Epithelial cell of prostate (primary cell): Measurements from ENCODE around the gene SCN2A.
"Not testable (repeated sequence)": the region's sequence is repeated elsewhere in the genome, so short reads cannot be mapped to it uniquely, and the experiment has no call there.

ENCODE experiments used
- DNase-seq: peaks from one replicate; pipeline ENCODE4 v3.0.0-alpha.2; 2011; ENCODE audit warnings: low read depth, low spot score
- H3K27ac ChIP-seq: fragments of 450-650 bp; 2 replicates; pipeline ENCODE4 v1.5.1; 2017; ENCODE audit warnings: mild to moderate bottlenecking

Gene SCN2A

DNA sequence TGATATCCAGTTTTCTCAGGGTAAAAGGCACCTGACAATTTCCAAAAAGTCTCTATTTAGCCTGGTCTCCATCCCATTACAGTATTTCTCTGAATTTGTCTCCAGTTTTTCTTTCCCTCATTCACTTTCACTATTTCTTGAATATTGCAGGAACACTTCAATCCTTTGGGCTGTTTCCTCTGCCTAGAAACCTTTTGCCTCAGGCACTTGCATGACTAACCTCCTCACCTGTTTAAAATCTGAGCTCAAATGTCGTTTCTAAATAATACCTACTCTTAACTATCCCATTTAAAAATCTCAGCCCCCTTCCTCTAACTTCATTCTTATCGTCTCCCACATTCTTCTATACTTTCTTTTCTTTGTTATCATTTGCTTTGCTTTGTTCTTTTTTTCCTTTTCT, 9.0 kb downstream of the SCN2A start:
- DNase-seq, result no peak

DNA sequence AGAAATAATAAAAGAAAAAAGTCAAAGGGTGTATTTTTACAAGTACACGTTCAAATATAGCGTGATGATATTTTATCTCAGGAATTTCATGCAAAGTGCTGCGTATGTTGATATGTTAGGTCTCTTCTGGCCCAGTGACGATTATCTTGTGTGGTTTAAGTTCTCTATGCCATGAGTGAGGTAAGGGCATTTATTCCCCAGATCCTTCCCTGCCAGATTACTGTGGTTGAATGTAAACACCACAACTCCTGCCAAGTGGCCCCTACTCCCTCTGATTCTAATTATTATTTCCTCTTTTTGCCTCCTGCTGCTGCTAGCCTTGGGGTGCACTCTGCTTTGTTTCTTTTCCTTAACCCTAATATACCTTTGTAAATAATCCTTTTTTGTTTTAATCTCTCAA, 12.2 kb downstream of the SCN2A start:
- DNase-seq, result no peak

More for the DNA sequence above, 9.0 kb downstream of the SCN2A start:
- H3K27ac ChIP-seq, result no peak overlapping the region

DNA sequence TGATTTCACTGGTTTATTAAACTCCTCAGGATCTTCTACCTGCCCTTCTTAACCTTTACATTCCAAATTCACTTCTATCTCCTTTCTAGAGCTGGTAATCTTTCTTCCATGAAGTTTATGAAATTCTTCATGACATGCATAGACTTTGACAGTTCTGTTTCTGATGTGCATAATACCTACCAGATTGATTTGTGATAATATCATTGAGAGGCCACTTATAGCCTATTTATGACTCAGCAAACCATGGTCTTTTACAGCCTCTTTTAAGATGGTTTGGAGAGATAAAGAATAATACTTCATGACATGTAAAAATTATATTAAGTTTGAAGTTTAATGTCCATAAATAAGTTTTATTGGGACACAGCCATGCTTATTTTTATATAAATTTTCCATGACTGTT, 14.0 kb downstream of the SCN2A start:
- no peak for DNase-seq
- H3K27ac ChIP-seq, result no peak overlapping the region

More for the DNA sequence above, 12.2 kb downstream of the SCN2A start:
- H3K27ac ChIP-seq, result no peak overlapping the region

DNA sequence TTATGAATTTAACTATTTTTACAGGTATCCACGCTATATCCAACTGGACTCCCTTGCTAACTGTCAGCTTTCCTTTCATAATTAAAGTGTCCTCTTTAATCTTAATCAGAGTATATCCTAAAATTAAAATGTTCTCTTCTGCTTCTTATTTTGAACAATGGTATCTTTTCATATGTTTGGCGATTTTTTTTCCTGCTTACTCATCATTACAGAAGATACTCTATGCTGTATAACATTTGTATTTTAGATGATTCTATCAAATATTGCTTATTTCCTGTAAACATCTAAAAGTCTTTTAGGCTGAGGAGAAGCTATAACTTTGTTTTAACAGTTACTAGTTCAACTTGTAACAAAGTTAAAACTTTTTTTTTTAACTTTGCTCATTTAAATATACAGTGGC, 17.4 kb downstream of the SCN2A start:
- DNase-seq, result no peak
- H3K27ac ChIP-seq, result no peak overlapping the region

DNA sequence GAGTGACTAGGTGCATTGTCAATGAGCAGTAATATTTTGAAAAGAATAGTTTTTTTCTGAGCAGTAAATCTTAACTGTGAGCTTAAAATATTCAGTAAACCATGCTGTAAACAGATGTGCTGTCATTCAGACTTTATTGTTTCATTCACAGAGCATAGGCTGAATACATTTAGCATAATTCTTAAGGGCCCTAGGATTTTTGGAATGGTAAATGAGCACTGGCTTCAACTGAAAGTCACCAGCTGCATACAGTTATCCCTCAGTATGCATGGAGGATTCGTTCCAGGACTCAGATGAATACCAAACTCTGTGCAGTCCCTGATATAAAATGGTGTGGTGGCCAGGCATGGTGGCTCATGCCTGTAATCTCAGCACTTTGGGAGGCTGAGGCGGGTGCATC, 21.1 kb downstream of the SCN2A start:
- DNase-seq, result not testable (repeated sequence)

DNA sequence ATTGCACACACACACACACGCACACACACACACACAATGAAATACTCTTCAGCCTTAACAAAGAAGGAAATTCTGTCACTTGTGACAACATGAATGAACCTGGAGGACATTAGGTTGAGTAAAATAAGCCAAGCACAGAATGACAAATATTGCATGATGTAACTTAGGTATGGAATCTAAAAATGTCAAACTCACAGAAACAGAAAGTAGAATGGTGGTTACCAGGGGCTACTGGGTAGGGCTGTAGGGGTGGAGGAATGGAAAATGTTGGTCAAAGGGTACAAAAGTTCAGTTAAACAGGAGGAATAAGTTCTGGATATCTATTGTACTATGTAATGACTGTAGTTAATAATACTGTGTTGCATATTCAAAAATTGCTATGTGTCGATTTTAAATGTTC, 29.5 kb downstream of the SCN2A start:
- H3K27ac ChIP-seq, result no peak overlapping the region
- no peak for DNase-seq

More for the DNA sequence above, 21.1 kb downstream of the SCN2A start:
- H3K27ac ChIP-seq, result not testable (repeated sequence)

DNA sequence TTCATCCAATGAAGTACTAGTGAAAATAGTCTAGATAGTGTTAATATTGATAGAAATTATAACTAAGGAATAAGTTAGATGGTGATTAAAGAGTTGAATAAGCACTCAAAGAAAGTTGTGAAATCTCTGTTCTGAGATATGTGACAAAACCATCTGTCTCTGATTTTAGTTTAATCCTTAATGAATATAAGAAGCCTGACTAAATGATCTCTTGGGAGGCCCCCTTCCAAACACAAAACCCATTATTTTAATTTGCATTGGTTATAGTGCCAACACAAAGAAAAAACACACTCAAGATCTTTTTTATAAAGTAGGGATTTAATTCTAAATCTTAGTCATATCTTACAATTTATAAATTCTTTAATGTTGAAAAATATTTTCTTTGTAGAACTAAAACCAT, 34.0 kb downstream of the SCN2A start:
- no peak for DNase-seq
- no peak overlapping the region for H3K27ac ChIP-seq

DNA sequence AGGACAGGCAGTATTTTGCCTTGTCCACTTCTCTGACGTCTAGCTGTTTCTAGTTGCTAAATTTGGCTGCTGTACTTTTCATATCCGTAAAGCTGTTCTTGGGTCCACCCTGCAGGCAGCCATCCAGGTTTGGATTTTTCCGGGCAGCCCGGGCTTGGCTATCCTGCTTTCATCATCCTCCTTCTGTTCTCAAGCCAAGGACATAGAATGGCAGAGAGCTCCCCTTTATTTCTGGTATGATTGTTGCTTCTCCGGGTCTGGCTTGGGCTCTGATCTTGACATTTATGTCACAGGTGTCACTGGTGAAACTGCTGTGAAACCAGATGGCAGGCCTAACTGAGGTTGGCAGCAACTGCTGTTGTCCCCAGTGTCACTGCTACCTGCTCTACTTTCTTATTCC, 35.5 kb downstream of the SCN2A start:
- H3K27ac ChIP-seq, result no peak overlapping the region
- no peak for DNase-seq

DNA sequence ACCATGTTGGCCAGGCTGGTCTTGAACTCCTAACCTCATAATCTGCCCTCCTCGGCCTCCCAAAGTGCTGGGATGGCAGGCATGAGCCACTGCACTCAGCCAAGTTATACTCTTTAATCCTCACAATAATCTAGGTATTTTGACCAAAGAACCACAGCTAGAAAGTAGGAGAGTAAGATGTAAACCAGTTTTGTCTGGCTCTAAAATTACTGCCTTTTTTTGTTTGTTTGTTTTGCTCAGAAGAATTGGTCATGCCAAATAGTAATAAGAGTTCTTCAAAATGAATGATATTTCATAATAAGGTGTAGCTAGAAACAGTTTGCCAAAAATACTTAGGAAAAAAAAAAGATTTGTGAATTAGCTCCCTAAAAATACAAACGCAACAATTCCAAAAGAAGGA, 36.7 kb downstream of the SCN2A start:
- H3K27ac ChIP-seq, result no peak overlapping the region
- DNase-seq, result no peak

DNA sequence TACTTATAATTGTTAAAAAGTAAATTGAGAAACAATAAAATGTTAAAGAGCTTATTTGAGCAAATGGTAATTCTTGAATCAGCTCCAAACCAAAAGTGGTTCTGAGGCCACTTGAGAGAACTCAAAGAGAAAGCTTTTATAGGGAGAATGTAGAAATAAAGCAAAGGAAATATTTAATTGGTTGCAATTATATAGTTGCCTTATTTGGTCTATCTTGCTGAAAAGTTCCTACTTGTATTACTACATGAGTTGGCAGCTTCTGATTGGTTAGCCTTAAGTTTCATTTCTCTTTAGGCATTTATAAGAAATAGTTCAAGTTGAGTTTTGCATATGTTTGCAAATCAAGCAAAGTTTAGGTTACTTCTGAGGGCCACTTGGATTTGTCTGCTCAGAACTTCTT, 38.1 kb downstream of the SCN2A start:
- no peak for DNase-seq
- H3K27ac ChIP-seq, result no peak overlapping the region

DNA sequence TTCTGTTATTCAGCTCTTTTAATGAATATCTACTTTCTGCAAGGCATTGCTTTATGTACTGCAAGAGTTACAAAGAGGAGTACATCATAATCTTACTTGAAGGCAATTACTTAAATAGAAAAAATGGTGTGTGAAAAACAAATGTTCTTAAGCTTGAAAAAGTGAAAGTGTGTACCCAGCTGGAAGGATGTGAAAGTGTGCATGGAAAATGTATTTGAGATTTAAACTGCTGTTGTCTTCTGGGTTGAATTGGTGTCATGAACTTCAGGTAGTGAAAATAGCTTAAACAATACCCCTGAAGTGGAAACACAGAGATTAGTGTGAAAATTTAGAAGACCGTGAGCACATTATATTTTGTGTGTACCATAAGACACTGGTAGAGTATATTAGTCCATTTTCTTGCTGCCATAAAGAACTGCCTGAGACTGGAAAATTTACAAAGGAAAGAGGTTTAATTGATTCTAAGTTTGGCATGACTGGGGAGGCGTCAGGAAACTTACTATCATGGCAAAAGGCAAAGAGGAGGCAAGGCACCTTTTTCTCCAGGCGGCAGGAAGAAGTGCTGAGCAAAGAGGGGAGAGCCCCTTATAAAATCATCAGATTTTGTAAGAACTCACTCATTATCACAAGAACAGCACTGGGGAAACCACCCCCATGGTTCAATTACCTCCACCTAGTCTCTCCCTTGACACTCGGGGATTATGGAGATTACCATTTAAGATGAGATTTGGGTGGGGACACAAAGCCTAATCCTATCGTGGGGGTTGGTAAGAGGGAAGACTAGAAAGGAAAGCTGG, 38.8 kb downstream of the SCN2A start:
- no peak for DNase-seq
- no peak overlapping the region for H3K27ac ChIP-seq

DNA sequence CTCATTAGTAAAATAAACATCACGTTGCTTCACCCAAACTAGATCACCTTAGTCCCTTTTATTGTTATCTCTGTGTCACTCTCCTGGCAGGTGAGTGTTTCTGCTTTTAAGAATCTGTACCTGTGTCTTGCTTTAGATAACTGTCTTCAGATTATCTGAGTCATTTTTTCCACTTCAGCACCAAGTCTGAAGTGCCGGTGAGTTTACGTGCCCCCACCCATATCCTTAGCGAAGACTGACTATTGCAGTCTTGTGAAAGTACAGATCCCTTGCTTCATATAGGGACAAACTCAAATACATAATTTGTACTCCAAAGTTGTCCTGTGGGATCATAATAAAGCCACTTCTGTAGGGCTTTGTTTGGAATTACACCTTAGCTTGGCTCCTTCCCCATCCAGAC, 41.1 kb downstream of the SCN2A start:
- no peak for DNase-seq
- no peak overlapping the region for H3K27ac ChIP-seq

DNA sequence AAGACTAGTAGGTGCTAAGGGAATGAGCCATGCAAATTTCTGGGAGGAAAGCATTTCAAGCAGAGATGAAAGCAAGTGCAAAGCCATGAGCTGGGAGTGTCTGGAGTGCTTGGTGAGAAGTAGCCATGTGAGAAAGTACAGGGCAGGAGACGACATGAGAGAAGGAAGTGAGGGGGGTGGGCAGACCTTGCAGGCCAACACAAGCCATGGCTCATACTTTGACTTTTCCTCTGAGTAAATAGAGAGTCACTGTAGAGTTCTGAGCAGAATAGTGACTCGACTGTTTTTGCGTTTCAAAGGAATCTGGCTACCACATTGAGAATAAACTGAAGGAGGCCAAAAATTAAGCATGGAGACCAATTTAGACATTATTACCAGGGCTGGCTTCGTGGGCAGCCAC, 42.2 kb downstream of the SCN2A start:
- peak; percentile 18 for DNase-seq

DNA sequence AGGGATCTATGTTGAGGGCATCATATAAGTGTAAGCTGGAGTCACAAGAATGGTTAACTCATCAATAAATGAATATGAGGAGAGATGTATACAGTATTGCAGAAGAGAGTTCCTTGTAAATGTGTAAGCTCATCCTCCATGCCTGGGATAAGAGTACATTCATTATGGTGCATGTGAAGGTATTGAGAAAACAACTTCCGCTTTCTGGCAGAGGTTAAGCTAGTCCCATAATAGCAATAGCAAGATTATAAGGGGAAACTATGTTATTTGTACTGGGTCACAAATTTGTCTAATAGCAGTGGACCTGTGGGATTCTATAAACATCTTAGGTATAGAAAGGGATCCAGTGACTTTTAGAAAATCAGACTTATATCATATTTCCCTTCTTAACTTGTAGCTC, 44.1 kb downstream of the SCN2A start:
- no peak for DNase-seq
- no peak overlapping the region for H3K27ac ChIP-seq

More for the DNA sequence above, 42.2 kb downstream of the SCN2A start:
- peak overlapping the region; percentile 10 for H3K27ac ChIP-seq

DNA sequence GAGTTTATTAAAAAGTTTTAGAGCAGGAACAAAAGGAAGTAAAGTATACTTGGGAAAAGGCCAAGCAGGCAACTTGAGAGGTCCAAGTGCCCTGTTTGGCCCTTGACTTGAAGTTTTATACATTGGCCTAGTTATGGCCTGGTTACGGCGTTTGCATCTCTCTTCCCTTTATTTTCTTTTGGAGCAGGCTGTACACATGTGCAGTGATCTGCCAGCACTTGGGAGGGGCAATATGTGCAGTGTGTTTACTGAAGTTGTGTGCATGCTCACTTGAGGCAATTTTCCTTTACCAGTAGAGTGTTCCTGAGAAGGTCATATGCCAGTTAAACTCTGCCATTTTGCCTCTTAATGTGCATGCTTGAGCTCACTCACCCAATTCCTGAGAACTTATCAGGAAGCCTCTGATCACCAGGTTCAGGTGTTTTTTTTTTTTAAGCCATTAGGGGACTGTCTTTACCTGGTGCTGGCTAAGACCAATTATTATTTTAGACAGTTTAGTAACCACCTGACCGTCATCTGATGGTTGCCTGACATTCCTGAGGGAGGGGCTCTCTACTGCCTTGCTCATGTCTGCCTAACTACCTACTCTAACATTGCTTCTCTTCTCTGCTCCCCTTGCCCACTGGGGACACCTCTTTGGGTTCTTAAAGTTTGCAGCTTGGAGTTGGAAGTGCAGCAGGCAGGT, 48.0 kb downstream of the SCN2A start:
- no peak for DNase-seq
- H3K27ac ChIP-seq, result no peak overlapping the region

DNA sequence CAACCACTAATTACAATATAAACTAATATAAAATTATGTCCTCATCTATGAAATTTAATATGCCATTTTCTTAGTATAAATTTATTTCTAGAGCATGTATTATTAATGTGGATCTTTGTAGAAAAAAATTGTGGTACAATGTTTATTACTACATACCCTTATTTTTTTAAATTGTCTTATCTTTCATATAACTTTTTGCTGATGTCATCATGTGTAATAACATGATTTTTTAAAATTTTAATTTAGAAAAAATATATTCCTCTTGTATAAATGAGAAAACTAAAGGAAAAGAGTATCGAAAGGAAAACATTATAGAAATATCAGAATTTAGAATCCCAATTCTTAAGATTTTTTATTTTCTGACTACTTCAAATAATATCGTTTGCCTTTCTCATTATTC, 49.9 kb downstream of the SCN2A start:
- H3K27ac ChIP-seq, result no peak overlapping the region
- no peak for DNase-seq

DNA sequence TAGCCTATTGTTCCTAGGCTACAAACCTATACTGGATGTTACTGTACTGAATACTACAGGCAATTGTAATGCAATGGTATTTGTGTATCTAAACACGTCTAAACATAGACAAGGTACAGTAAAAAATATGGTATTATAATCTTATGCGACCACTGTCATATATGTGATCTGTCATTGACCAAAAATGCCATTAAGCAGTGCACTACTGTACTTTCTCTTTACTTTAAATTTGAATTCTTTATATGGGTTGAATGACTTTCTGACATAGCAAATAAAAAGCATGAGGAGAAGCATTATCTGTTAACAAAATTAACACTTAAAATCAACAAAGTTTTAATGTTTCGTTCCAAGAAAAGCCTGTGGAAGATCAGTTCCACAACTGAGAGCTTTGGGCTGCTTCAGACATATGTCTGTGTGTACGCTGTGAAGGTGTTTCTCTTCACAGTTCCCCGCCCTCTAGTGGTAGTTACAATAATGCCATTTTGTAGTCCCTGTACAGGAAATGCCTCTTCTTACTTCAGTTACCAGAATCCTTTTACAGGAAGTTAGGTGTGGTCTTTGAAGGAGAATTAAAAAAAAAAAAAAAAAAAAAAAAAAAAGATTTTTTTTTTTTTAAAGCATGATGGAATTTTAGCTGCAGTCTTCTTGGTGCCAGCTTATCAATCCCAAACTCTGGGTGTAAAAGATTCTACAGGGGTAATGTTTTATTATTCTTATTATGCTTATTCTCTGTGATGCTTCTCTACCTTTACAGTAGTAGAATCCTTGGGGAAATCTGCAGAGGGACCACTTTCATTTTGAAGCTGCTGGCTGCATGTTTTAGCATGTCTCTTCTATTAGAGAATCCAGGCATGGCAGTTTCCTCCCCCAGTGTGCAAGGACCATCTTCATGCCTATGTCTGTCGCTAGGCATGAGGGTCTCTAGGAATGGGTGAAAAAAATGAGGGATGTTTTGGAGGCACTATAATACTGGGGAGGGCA, 54.5 kb downstream of the SCN2A start:
- DNase-seq, result peak; percentile 55
- H3K27ac ChIP-seq, result no peak overlapping the region

DNA sequence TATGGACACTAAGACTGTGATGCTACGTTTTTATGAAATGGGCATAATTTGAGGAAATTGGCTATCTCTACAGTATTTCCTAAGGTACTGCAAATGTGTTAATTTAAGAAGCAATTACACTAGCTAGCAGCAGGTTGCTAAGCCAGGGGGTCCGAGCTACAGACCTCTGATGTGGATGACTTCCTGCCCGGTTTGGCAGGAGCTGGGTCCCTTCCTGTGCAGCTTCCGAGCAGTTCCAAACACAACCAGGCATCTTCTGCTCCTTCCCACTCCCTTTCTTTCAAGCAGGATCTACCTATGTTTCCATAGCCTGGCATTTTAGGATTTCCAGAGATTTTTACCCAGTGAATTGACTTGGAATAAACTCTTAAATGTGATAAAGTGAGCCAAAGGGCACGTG, 55.7 kb downstream of the SCN2A start:
- no peak for DNase-seq
- no peak overlapping the region for H3K27ac ChIP-seq

DNA sequence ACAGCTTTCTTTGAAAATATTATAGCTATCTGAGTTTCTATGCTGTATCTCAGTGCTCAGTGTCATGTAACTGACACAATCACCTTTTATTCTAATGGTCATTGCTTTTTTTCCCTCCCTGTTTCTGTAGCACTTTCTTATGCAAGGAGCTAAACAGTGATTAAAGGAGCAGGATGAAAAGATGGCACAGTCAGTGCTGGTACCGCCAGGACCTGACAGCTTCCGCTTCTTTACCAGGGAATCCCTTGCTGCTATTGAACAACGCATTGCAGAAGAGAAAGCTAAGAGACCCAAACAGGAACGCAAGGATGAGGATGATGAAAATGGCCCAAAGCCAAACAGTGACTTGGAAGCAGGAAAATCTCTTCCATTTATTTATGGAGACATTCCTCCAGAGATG, 56.4 kb downstream of the SCN2A start:
- DNase-seq, result no peak
- H3K27ac ChIP-seq, result no peak overlapping the region

DNA sequence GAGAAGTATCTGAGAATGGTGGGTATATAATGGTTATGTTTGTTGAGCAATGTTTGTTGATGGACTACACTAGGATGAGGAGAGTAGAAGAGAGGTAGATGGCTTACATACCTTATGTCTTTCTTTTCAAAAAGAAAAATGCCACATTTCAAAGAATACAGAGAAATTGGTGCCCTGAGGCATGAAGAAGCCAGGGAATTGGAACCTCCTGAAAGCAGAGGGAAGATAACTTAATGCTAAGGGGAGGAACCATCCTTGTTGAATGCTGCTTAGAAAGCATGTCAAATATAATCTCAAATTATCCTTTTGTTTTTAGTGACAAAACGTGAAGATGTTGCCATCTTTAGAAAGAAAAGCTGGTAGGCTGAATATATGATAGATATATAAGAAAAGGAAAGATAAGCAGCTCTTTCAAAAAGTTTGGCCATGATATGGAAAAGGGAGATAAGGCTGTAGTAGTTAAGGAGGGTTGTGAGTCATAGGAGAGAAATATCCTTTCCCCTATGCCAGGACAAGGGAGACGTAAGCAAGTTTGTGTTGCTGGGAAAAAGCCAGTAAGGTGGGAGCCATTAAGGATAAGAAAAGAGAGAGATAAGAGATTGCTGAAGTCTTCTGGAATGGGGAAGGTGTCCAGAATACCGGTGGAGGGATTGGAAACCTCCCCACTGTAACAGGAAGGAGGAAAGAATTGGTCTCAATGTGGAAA, 66.3 kb downstream of the SCN2A start:
- no peak for DNase-seq
- no peak overlapping the region for H3K27ac ChIP-seq
